Liver (tissue), 9 donors: ENCODE measurements around the gene SERPINC1. TPM values are rescaled to one million over a fixed set of nuclear protein-coding genes. Genes with fewer than 3 reads are reported as not detected.

Experiments
- DNase-seq: peaks from one replicate; pipeline ENCODE4 v3.0.0-alpha.2; 2017; ENCODE audit warnings: low spot score
- H3K27ac ChIP-seq, 2 donors: one replicate each; pipeline ENCODE4 v1.7.0; 2013; ENCODE audit warnings: inconsistent platforms in 2 of 2, low read length in 2 of 2, control low read depth in 1 of 2, low read depth in 1 of 2, mild to moderate bottlenecking in 1 of 2
- H3K27me3 ChIP-seq, 4 donors: one replicate each; pipeline versions ENCODE4 v1.6.1 to v1.7.0; 2013; ENCODE audit warnings: low read length in 3 of 4, inconsistent platforms in 1 of 4, mild to moderate bottlenecking in 1 of 4, moderate library complexity in 1 of 4; ENCODE audit not compliant: control insufficient read depth in 4 of 4, insufficient read depth in 4 of 4
- H3K36me3 ChIP-seq, 4 donors: one replicate each; pipeline versions ENCODE4 v1.6.1 to v1.7.0; 2013; ENCODE audit warnings: low read length in 3 of 4, mild to moderate bottlenecking in 3 of 4, low read depth in 1 of 4, moderate library complexity in 1 of 4; ENCODE audit not compliant: control insufficient read depth in 4 of 4, insufficient read depth in 3 of 4
- H3K4me1 ChIP-seq, 4 donors: one replicate each; pipeline versions ENCODE4 v1.6.1 to v1.7.0; 2013; ENCODE audit warnings: low read length in 3 of 4, mild to moderate bottlenecking in 3 of 4, moderate library complexity in 1 of 4; ENCODE audit not compliant: control insufficient read depth in 4 of 4, insufficient read depth in 4 of 4
- H3K4me3 ChIP-seq, 3 donors: one replicate each; pipeline versions ENCODE4 v1.6.1 to v1.7.0; 2013; ENCODE audit warnings: low read length in 3 of 3, control low read depth in 1 of 3, low read depth in 1 of 3, mild to moderate bottlenecking in 1 of 3
- H3K9ac ChIP-seq, 2 donors: one replicate each; pipeline ENCODE4 v1.7.0; 2013; ENCODE audit warnings: low read length in 2 of 2, mild to moderate bottlenecking in 2 of 2, moderate library complexity in 2 of 2, control low read depth in 1 of 2, low read depth in 1 of 2
- H3K9me3 ChIP-seq, 4 donors: one replicate each; pipeline versions ENCODE4 v1.6.1 to v1.7.0; 2013; ENCODE audit warnings: low read length in 3 of 4; ENCODE audit not compliant: control insufficient read depth in 4 of 4
- FOXA1 ChIP-seq: IDR thresholded peaks from 2 replicates; pipeline ENCODE4 v1.6.1; 2016; ENCODE audit warnings: antibody characterized with exemption
- FOXA2 ChIP-seq: IDR thresholded peaks from 2 replicates; pipeline ENCODE4 v1.6.1; 2016; ENCODE audit warnings: antibody characterized with exemption
- GABPA ChIP-seq, 2 donors: IDR thresholded peaks in 1 of 2; conservative IDR thresholded peaks in 1 of 2; 2 replicates each; pipeline ENCODE4 v1.6.1; 2016; ENCODE audit warnings: antibody characterized with exemption in 2 of 2, mild to moderate bottlenecking in 1 of 2, moderate library complexity in 1 of 2
- HNF4A ChIP-seq, 2 donors: conservative IDR thresholded peaks; 2 replicates each; pipeline ENCODE4 v1.6.1; 2016; ENCODE audit warnings: antibody characterized with exemption in 2 of 2, mild to moderate bottlenecking in 2 of 2
- HNF4G ChIP-seq: IDR thresholded peaks from 2 replicates; pipeline ENCODE4 v1.6.1; 2016; ENCODE audit warnings: antibody characterized with exemption
- JUND ChIP-seq, 2 donors: IDR thresholded peaks; 2 replicates each; pipeline ENCODE4 v1.6.1; 2016; ENCODE audit warnings: antibody characterized with exemption in 2 of 2
- MAX ChIP-seq: IDR thresholded peaks from 2 replicates; pipeline ENCODE4 v1.6.1; 2016; ENCODE audit warnings: antibody characterized with exemption
- NR2F2 ChIP-seq: IDR thresholded peaks from 2 replicates; pipeline ENCODE4 v1.6.1; 2016; ENCODE audit warnings: antibody characterized with exemption
- RAD21 ChIP-seq, 2 donors: IDR thresholded peaks; 2 replicates each; pipeline ENCODE4 v1.6.1; 2016; ENCODE audit warnings: antibody characterized with exemption in 2 of 2, mild to moderate bottlenecking in 2 of 2
- REST ChIP-seq: IDR thresholded peaks from 2 replicates; pipeline ENCODE4 v1.6.1; 2016; ENCODE audit warnings: antibody characterized with exemption, mild to moderate bottlenecking
- RXRA ChIP-seq, 2 donors: IDR thresholded peaks; 2 replicates each; pipeline ENCODE4 v1.6.1; 2017 to 2018; ENCODE audit warnings: antibody characterized with exemption in 2 of 2, mild to moderate bottlenecking in 1 of 2
- SP1 ChIP-seq: IDR thresholded peaks from 2 replicates; pipeline ENCODE4 v1.6.1; 2018; ENCODE audit warnings: antibody characterized with exemption, mild to moderate bottlenecking
- YY1 ChIP-seq: IDR thresholded peaks from 2 replicates; pipeline ENCODE4 v1.6.1; 2016; ENCODE audit warnings: antibody characterized with exemption, mild to moderate bottlenecking
- WGBS: extraction: QIAGEN DNeasy Blood & Tissue Kit; methylation state at CpG from one replicate; pipeline ENCODE4 v1.1.7; 2013; 5-methylcytosine and 5-hydroxymethylcytosine counted together
- polyA plus RNA-seq, 2 donors: library from polyadenylated mRNA; stranded (reverse) in 1 of 2; unstranded in 1 of 2; fragments of 200-250 nt in 1 of 2; fragments of >200 nt in 1 of 2; fragmentation: Nextera tagmentation in 1 of 2; extraction: Ambion mirVana in 1 of 2; gene quantifications; one replicate each; pipeline versions ENCODE4 v1.2.1 to v1.2.3, GENCODE V29; 2013 to 2015
- total RNA-seq, 2 donors: library from RNA; depleted of rRNA; stranded (reverse); fragments of >200 nt; gene quantifications; one replicate each; pipeline ENCODE4 v1.2.3, GENCODE V29; 2014
- TF ChIP-seq, protein P1 (sequence below): IDR thresholded peaks from 2 replicates; pipeline ENCODE4 v1.6.1; 2016; ENCODE audit warnings: antibody characterized with exemption
- TF ChIP-seq, protein P2 (sequence below): fragments of 150-350 bp; IDR thresholded peaks from 2 replicates; pipeline ENCODE4 v1.5.1; 2017; ENCODE audit warnings: improper control_type of control experiment, low read depth, low read length; ENCODE audit not compliant: missing input control
- TF ChIP-seq, protein P3 (sequence below): IDR thresholded peaks from 2 replicates; pipeline ENCODE4 v1.6.1; 2016; ENCODE audit warnings: antibody characterized with exemption
- donor health status: healthy.
- donor health status: healthy.
- donor health status: healthy.
- donor health status: healthy.
- donor health status: healthy.

SERPINC1 gene
- total and polyA plus RNA-seq, 4 donors: 742 to 2,589 (median 2,412) TPM

GRCh38 chr1:173865468-173866164 is 51.5 kb downstream of the SERPINC1 start:
- Histone ChIP-seq H3K4me1 (peaks cover 2 to 22% (median 12%) of the 10 kb centered on the region in 4 donors), H3K9me3 (no peaks in the 10 kb centered on the region), H3K4me3 (peak overlapping the region in 1 of 3 donors; percentile 15), H3K27ac (no peak overlapping the region), H3K36me3 (peaks cover 4 to 39% (median 34%) of the 10 kb centered on the region in 4 donors), H3K9ac (no peak overlapping the region), H3K27me3 (no peaks in the 10 kb centered on the region)
- no peak for TF ChIP-seq RXRA (IDR thresholded peaks at IDR 0.05)
- TF ChIP-seq FOXA2: no peak
- 68% methylated on average over 4 of the region's 4 CpGs for WGBS
- DNase-seq: no peak

GRCh38 chr1:173864179-173864867 is 52.8 kb downstream of the SERPINC1 start:
- Histone ChIP-seq H3K4me3 (no peak overlapping the region), H3K4me1 (peaks cover under 1 to 20% (median 9%) of the 10 kb centered on the region in 4 donors), H3K27ac (no peak overlapping the region), H3K9ac (no peak overlapping the region), H3K9me3 (no peaks in the 10 kb centered on the region), H3K27me3 (no peaks in the 10 kb centered on the region), H3K36me3 (peaks cover 4 to 39% (median 34%) of the 10 kb centered on the region in 4 donors)
- TF ChIP-seq SP1 (no peak), RAD21 (IDR thresholded peaks at IDR 0.05) (no peak)
- TF ChIP-seq, protein P1, sequence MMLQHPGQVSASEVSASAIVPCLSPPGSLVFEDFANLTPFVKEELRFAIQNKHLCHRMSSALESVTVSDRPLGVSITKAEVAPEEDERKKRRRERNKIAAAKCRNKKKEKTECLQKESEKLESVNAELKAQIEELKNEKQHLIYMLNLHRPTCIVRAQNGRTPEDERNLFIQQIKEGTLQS: no peak
- DNase-seq: no peak
- 87% methylated on average over 5 of the region's 5 CpGs for WGBS

DNA sequence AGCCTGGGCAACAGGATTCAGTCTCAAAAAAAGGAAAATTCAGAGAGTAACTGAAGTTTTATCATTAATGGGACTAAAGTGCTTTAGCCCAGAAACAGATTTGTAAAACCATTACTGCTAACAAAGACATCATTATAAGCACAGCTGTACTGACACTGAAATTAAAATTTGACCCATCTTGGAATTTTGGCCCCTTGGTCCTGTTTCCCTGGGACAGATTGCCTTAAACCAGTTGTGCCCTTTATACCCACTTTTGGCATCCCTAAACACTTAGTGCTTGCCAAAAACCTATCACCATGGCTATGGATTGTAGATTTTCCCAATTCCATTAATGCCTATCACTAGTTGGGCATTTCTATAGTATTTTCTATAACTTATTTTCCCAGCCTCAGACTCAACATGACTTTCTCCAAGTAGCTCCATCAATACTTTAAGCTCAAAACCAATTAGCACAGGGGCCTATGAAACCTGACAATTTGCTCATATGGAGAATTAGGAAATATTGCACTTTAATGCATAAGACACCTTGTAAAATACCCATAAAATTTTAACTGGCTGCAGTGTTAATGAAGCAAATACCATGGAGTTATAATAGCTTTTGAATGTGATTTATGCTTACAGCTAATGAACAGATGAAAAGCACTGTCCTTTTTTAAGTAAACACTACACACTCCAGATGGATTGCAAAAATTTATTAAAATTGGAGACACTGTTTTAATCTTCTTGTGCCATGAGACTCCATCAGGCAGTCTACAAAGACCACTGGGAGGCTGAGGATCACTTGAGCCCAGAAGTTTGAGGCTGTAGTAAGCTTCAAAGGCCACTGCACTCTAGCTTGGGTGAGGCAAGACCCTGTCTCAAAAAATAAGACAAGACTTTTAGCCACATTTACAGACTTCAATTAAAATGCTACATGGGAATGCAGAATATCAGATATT is 53.6 kb downstream of the SERPINC1 start:
- Histone ChIP-seq H3K36me3 (peaks cover 5 to 39% (median 34%) of the 10 kb centered on the region in 4 donors), H3K27ac (no peak overlapping the region), H3K9me3 (no peaks in the 10 kb centered on the region), H3K27me3 (no peaks in the 10 kb centered on the region), H3K4me1 (peaks cover 0 to 13% (median 4%) of the 10 kb centered on the region in 4 donors), H3K9ac (no peak overlapping the region), H3K4me3 (no peak overlapping the region)
- DNase-seq: no peak
- TF ChIP-seq HNF4G (no peak), RXRA (IDR thresholded peaks at IDR 0.05) (no peak), RAD21 (IDR thresholded peaks at IDR 0.05) (no peak), JUND (IDR thresholded peaks at IDR 0.05) (no peak), GABPA (IDR thresholded peaks at IDR 0.05 in 1 of 2, conservative IDR thresholded peaks at IDR 0.05 in 1 of 2) (no peak), REST (no peak), YY1 (no peak), FOXA1 (no peak), HNF4A (conservative IDR thresholded peaks at IDR 0.05) (no peak), NR2F2 (no peak), MAX (no peak), FOXA2 (no peak), SP1 (no peak)
- TF ChIP-seq, protein P1: no peak
- TF ChIP-seq, protein P2, sequence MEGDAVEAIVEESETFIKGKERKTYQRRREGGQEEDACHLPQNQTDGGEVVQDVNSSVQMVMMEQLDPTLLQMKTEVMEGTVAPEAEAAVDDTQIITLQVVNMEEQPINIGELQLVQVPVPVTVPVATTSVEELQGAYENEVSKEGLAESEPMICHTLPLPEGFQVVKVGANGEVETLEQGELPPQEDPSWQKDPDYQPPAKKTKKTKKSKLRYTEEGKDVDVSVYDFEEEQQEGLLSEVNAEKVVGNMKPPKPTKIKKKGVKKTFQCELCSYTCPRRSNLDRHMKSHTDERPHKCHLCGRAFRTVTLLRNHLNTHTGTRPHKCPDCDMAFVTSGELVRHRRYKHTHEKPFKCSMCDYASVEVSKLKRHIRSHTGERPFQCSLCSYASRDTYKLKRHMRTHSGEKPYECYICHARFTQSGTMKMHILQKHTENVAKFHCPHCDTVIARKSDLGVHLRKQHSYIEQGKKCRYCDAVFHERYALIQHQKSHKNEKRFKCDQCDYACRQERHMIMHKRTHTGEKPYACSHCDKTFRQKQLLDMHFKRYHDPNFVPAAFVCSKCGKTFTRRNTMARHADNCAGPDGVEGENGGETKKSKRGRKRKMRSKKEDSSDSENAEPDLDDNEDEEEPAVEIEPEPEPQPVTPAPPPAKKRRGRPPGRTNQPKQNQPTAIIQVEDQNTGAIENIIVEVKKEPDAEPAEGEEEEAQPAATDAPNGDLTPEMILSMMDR: no peak
- TF ChIP-seq, protein P3, sequence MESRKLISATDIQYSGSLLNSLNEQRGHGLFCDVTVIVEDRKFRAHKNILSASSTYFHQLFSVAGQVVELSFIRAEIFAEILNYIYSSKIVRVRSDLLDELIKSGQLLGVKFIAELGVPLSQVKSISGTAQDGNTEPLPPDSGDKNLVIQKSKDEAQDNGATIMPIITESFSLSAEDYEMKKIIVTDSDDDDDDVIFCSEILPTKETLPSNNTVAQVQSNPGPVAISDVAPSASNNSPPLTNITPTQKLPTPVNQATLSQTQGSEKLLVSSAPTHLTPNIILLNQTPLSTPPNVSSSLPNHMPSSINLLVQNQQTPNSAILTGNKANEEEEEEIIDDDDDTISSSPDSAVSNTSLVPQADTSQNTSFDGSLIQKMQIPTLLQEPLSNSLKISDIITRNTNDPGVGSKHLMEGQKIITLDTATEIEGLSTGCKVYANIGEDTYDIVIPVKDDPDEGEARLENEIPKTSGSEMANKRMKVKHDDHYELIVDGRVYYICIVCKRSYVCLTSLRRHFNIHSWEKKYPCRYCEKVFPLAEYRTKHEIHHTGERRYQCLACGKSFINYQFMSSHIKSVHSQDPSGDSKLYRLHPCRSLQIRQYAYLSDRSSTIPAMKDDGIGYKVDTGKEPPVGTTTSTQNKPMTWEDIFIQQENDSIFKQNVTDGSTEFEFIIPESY: no peak
